ENCODE data around the gene RAPGEF6.

RAPGEF6 gene

GRCh38 chr5:131536850-131537448 is 98.1 kb downstream of the RAPGEF6 start:
- DNase-seq: no peak

- DNase-seq: no peak
These were observed 98.7 kb downstream of the RAPGEF6 start for GRCh38 chr5:131536211-131536826.

- DNase-seq: peak; percentile 13
These were observed 100.1 kb downstream of the RAPGEF6 start for GRCh38 chr5:131534974-131535373.

GRCh38 chr5:131533836-131534235 is 101.2 kb downstream of the RAPGEF6 start:
- no peak for DNase-seq

GRCh38 chr5:131532031-131532640 is 102.9 kb downstream of the RAPGEF6 start:
- no peak for DNase-seq

- no peak for DNase-seq
These were observed 104.2 kb downstream of the RAPGEF6 start for GRCh38 chr5:131530706-131531331.

- DNase-seq: no peak
These were observed 106.3 kb downstream of the RAPGEF6 start for GRCh38 chr5:131528682-131529081.

GRCh38 chr5:131525805-131526204 is 109.2 kb downstream of the RAPGEF6 start:
- no peak for DNase-seq

- DNase-seq: no peak
These were observed 110.6 kb downstream of the RAPGEF6 start for GRCh38 chr5:131524431-131524830.

GRCh38 chr5:131523500-131524185 is 111.4 kb downstream of the RAPGEF6 start:
- no peak for DNase-seq

- no peak for DNase-seq
These were observed 113.8 kb downstream of the RAPGEF6 start for GRCh38 chr5:131521252-131521651.

GRCh38 chr5:131515348-131515747 is 119.7 kb downstream of the RAPGEF6 start:
- no peak for DNase-seq

- no peak for DNase-seq
These were observed 120.4 kb downstream of the RAPGEF6 start for GRCh38 chr5:131514316-131515283.

- DNase-seq: no peak
These were observed 121.2 kb downstream of the RAPGEF6 start for GRCh38 chr5:131513780-131514179.

GRCh38 chr5:131511934-131512333 is 123.1 kb downstream of the RAPGEF6 start:
- DNase-seq: no peak

- no peak for DNase-seq
These were observed 125.2 kb downstream of the RAPGEF6 start for GRCh38 chr5:131509801-131510200.

- no peak for DNase-seq
These were observed 129.7 kb downstream of the RAPGEF6 start for GRCh38 chr5:131505237-131505908.

- DNase-seq: no peak
These were observed 138.7 kb downstream of the RAPGEF6 start for GRCh38 chr5:131496400-131496713.

- no peak for DNase-seq
These were observed 139.3 kb downstream of the RAPGEF6 start for GRCh38 chr5:131495536-131496399.

- no peak for DNase-seq
These were observed 143.3 kb downstream of the RAPGEF6 start for GRCh38 chr5:131491749-131492148.

GRCh38 chr5:131488463-131488862 is 146.6 kb downstream of the RAPGEF6 start:
- DNase-seq: no peak
